ENCODE results near the gene BCL2L14.

Gene BCL2L14

GRCh38 chr12:12054993-12055392 is 15.7 kb upstream of the BCL2L14 start:
- no peak for DNase-seq (ENCODE audit: low spot score)

DNA sequence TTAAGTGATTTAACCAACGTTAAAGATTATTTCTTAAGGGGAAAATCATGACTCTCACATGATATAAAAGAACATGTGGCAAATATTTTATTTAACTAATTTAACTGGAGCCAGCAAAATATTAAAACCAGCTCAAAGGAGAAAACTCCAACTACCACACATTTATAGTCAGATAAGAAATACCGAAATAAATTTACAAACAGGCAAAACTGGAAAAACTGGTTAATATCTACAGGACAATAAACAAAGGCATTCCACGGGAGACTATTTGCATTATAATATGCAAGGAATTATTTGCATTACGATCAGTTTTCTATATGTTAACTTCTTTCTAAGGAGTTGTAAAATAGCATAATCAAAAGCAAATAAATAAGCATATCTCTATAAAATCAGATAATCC is 13.8 kb upstream of the BCL2L14 start:
- DNase-seq (ENCODE audit: low spot score), result no peak

GRCh38 chr12:12064596-12064995 is 6.1 kb upstream of the BCL2L14 start:
- no peak for DNase-seq (ENCODE audit: low spot score)

- DNase-seq (ENCODE audit: low spot score), result no peak
Observed at GRCh38 chr12:12068751-12069150, 2.0 kb upstream of the BCL2L14 start.

GRCh38 chr12:12069821-12070548 is 754 bp upstream of the BCL2L14 start:
- no peak for DNase-seq (ENCODE audit: low spot score)

DNA sequence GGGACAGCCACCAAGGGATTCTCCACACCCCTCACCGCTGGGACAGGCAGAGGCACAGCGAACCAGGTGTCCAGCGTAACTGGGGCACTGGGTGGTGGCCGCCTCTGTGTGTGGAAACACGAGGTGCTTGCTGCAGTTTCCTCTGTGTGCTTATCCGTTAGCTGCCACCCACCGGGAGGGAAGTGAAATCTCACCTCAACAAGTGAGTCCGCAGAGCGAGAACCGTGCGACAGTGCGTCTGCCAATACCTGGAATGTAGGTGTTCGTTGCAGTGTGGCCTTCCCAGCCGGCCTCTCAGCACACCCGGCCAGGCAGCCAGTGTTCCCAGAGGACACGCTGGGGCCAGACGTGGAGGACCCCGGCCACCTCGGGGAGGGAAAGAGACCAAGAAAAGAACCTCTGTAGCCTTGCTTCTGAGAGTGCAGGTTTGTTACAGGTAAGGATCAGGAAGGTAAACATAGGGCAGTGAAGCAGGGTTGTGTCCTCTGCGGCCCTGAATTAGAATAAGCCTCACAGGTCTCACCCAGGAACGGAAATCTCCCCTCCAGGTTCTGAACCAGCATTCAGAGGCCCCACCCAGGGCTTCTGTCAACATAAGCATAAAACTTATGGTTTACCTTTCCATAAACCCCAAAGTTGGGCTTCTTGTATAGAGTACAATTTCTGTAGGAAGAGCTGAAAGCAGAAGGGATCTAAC is 1.5 kb downstream of the BCL2L14 start:
- peak; percentile 29 for DNase-seq (ENCODE audit: low spot score)

DNA sequence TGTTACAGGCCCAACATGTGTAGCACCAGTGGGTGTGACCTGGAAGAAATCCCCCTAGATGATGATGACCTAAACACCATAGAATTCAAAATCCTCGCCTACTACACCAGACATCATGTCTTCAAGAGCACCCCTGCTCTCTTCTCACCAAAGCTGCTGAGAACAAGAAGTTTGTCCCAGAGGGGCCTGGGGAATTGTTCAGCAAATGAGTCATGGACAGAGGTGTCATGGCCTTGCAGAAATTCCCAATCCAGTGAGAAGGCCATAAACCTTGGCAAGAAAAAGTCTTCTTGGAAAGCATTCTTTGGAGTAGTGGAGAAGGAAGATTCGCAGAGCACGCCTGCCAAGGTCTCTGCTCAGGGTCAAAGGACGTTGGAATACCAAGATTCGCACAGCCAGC is 8.6 kb downstream of the BCL2L14 start:
- no peak for DNase-seq (ENCODE audit: low spot score)

- peak; percentile 6 for DNase-seq (ENCODE audit: low spot score)
Observed at GRCh38 chr12:12081836-12082497, 11.2 kb downstream of the BCL2L14 start.

GRCh38 chr12:12083688-12084087 is 12.9 kb downstream of the BCL2L14 start:
- no peak for DNase-seq (ENCODE audit: low spot score)

GRCh38 chr12:12086362-12086761 is 15.6 kb downstream of the BCL2L14 start:
- DNase-seq (ENCODE audit: low spot score), result no peak

DNA sequence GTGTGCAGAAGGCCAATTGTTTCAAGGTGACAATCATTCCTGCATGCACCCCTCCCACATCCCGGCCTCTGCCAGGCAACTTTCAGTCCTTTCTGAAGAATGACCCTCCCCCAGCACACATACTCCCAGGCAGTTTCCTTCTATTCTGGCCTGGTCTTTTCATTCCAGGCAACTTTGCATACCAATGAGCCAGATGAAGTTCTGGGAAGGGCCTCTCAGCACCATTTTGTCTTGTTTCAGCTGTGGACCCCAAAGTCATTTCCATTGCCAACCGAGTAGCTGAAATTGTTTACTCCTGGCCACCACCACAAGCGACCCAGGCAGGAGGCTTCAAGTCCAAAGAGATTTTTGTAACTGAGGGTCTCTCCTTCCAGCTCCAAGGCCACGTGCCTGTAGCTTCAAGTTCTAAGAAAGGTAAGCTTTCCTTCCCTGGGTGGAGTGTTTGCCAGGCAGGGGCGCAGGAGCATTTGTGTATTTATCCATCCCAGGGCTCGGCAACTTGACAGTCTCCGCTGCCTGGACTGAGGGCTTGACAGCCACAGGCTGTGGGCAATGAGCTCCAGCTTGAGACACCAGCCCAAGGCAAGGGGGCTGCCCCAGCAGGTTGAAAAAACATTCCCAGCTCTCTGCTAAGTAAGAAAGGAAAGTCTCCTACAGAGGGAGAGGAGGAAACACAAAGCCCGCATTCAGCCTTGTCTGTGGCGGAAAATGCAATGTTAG is 16.4 kb downstream of the BCL2L14 start:
- DNase-seq (ENCODE audit: low spot score), result no peak

DNA sequence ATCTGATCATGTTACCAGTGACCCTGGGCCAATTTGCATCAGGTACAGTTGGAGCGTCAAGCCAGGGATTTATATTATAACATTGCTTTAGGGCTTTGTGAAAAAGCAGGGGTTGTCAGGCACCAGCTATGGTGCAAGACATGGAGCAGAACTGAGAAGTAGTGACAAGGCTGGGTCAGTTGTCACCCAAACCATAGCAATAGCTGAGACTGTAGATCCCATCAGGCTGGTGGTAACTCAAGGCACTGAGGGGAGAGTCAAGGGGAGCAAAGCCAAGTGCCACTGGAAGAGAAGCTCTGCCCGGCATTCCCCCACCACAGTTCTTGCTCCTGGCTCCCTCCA is 16.9 kb downstream of the BCL2L14 start:
- DNase-seq (ENCODE audit: low spot score), result no peak

DNA sequence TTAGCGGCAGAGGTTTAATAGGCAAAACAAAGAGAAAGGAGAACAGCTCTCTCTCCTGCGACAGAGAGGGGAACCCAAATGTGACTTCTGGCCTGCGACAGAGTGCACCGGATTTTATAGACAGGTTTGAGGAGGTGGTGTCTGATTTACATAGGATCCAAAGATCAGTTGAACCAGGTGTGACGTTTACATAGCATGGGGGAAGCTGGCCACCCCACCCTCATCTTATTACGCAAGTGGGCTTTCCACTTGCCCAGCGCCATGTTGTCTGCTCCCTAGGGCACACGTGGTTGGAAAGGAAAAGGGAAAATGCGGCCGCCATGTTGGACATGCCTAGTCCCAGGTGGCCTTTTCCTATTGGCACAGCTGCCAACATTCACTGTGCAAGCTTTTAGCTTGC is 17.4 kb downstream of the BCL2L14 start:
- DNase-seq (ENCODE audit: low spot score), result no peak

- DNase-seq (ENCODE audit: low spot score), result no peak
Observed at GRCh38 chr12:12088761-12089160, 18.0 kb downstream of the BCL2L14 start.

DNA sequence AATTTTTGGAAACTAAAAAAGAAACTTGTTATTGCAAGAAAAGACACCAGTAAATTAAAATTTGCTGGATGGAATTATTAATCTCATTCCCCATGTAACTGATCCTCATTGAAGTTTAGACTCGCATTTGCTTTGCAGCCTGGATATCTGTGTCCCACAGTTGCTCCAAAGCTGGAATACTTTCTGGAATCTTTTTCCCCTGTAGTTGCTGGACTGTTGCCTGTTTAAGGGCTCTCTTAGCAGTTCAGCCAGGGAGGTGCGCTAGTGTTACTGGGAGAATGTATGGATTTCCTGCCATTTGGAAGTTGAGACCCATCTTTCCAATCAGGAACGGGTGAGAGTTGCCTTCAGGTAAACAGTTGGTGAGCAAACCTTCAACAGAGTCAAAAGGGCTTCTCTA is 20.3 kb downstream of the BCL2L14 start:
- no peak for DNase-seq (ENCODE audit: low spot score)

DNA sequence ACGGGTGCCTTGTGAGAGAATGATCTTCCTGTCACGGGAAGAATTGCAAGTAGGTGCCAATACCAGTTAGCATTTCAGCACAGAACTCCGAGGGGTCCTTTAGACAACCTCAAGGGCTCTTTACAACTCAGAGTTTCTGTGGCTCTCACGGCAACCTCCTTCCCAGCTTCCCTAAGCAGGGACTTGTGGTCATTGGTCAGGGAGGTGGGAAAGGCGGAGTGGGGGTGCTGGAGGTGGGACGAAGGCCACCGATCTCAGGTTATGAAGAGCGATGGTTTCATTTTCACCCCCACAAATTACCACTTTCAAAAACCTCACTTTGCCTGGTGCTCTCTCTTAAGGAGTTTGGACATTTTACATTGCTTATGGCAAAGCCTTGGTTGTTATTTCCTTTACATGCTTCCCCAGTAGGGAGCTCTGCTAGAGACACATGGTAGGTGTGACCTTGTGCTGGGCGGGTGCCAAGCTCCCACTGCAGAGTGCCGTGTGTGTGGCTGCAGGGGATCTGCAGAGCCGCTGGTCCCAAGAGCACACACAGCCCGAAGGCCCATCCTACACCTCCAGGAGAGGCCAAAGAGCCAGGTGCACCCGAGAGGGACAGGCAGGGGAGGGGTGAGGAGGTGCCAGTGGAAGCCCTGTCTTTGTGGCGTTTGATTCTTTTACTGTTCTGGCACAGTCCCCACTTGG is 21.4 kb downstream of the BCL2L14 start:
- DNase-seq (ENCODE audit: low spot score), result no peak

DNA sequence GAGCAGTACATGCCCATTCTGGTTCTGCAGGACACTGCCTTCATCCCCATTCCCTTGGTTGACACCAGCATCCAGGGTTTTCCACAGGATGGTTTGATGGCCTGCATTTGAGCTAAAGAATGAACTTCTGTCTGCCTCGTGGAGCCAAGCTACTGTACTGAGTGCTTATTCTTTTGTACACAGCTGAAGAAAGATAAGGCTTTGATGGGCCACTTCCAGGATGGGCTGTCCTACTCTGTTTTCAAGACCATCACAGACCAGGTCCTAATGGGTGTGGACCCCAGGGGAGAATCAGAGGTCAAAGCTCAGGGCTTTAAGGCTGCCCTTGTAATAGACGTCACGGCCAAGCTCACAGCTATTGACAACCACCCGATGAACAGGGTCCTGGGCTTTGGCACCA is 23.7 kb downstream of the BCL2L14 start:
- DNase-seq (ENCODE audit: low spot score), result no peak

GRCh38 chr12:12095021-12095420 is 24.3 kb downstream of the BCL2L14 start:
- no peak for DNase-seq (ENCODE audit: low spot score)

DNA sequence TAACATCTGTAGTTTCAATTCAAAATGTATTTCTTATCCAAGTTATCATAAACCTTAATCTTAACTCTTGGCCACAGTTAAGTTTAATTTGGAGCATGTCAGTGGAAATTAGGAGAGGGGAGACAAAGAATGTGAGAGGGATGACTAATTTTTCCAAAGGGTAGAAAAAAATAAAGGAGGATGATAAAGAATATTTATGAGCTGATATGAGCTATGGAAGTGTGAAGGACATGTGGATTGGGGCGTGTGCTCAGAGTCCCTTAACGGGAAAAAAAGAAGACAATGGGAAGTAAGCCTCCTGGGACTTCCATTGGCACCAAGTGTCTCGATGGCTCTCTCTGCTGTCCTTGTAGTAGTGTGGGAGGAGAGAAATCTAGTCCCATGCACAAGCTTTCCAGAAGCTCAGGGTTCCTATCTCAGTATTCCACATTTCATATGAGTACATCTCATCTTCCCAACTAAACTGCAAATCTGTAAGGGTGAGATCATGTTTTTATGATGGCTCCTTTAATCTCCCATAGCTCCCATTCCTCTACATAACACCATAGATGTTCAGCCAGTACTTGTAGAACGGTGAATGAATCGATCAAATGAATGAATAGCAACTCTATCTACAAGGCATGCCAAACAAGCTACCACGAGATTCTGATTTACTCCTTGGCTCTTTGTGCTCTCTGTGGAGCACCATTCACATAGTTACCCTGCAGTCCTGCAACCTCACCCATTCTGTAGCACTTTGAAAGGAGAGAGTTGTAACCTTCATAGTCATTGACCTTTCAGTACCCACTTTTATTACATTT is 27.4 kb downstream of the BCL2L14 start:
- no peak for DNase-seq (ENCODE audit: low spot score)

- DNase-seq (ENCODE audit: low spot score), result no peak
Observed at GRCh38 chr12:12098691-12099015, 27.9 kb downstream of the BCL2L14 start.

DNA sequence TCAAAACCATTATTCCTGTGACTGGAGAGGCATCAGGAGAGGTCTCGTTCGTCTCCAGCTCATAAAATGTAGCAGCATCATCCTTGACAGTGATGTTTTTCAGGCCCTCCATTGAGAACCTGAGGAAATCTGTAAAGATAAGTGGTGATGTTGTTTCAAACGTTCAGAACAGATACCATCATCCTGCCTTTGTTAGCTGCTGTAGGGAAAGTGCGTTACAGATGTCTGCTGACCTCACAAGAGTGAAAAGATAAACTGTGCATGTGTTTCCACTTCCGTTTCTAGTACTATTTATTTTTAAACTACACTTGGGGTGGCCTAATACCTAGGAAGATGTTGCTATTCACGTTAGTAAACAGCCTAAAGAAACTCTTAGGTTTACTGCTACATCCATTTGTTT is 28.4 kb downstream of the BCL2L14 start:
- no peak for DNase-seq (ENCODE audit: low spot score)

DNA sequence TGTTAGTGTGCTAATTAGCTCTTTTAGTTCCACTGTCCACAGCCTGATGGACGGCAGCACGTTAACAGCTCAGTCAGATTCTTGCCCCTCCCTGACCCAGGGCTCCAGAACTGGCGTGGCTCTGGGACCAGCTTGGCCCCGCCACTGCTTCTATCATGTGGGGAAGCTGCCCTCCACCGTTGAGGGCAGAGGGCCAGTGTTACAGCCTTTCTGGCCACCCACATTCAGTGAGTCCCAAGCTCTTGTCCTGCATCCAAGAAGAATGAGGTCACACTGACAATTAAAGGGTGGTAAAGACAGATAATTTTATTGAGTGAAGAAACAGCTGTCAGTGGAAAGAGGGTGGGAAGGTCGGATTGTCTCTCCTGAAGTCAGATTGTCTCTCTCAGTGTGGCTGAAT is 36.9 kb downstream of the BCL2L14 start:
- no peak for DNase-seq (ENCODE audit: low spot score)
